Spinal cord (tissue), 10 donors: ENCODE measurements around the gene FMNL1. TPM values are rescaled to one million over a fixed set of nuclear protein-coding genes. Genes with fewer than 3 reads are reported as not detected.
"Not testable (repeated sequence)": the region's sequence is repeated elsewhere in the genome, so short reads cannot be mapped to it uniquely, and the experiment has no call there.

Experiments
- DNase-seq, 6 donors: peaks; one replicate each; pipeline versions ENCODE4 v3.0.0 to v3.0.0-alpha.2; 2013 to 2015; ENCODE audit warnings: low spot score in 6 of 6, low read depth in 4 of 6
- H3K27ac ChIP-seq: one replicate; pipeline ENCODE4 v1.5.1; 2013; ENCODE audit warnings: low read depth, low read length, control low read depth
- H3K27me3 ChIP-seq: one replicate; pipeline ENCODE4 v1.6.1; 2013; ENCODE audit warnings: low read length; ENCODE audit not compliant: control insufficient read depth, insufficient read depth
- H3K36me3 ChIP-seq: one replicate; pipeline ENCODE4 v1.6.1; 2013; ENCODE audit warnings: low read length; ENCODE audit not compliant: control insufficient read depth, insufficient read depth
- H3K4me1 ChIP-seq: one replicate; pipeline ENCODE4 v1.6.1; 2013; ENCODE audit warnings: low read length; ENCODE audit not compliant: control insufficient read depth, insufficient read depth
- H3K4me3 ChIP-seq: one replicate; pipeline ENCODE4 v1.5.1; 2013; ENCODE audit warnings: low read depth, low read length, control low read depth
- H3K9me3 ChIP-seq: one replicate; pipeline ENCODE4 v1.6.1; 2013; ENCODE audit warnings: low read length; ENCODE audit not compliant: control insufficient read depth, insufficient read depth
- WGBS: methylation state at CpG from one replicate; pipeline ENCODE4 v1.1.5; 2013; ENCODE audit warnings: missing lambda C conversion rate; ENCODE audit not compliant: insufficient coverage; 5-methylcytosine and 5-hydroxymethylcytosine counted together
- polyA plus RNA-seq, 2 donors: library from polyadenylated mRNA; unstranded; fragments of 120-200 nt; gene quantifications; one replicate each; pipeline ENCODE4 v1.2.1, GENCODE V29; 2013; ENCODE audit not compliant: insufficient read length in 2 of 2
- total RNA-seq, 2 donors: library from RNA; depleted of rRNA in 1 of 2; stranded (reverse); fragments of 120-200 nt in 1 of 2; fragments of >200 nt in 1 of 2; gene quantifications; one replicate each; pipeline versions ENCODE4 v1.2.3 to v1.2.4, GENCODE V29; 2013 to 2014
- donor health status: healthy.

The FMNL1 gene
- total and polyA plus RNA-seq, 4 donors = 3.5 to 22.0 (median 19.6) TPM

DNA sequence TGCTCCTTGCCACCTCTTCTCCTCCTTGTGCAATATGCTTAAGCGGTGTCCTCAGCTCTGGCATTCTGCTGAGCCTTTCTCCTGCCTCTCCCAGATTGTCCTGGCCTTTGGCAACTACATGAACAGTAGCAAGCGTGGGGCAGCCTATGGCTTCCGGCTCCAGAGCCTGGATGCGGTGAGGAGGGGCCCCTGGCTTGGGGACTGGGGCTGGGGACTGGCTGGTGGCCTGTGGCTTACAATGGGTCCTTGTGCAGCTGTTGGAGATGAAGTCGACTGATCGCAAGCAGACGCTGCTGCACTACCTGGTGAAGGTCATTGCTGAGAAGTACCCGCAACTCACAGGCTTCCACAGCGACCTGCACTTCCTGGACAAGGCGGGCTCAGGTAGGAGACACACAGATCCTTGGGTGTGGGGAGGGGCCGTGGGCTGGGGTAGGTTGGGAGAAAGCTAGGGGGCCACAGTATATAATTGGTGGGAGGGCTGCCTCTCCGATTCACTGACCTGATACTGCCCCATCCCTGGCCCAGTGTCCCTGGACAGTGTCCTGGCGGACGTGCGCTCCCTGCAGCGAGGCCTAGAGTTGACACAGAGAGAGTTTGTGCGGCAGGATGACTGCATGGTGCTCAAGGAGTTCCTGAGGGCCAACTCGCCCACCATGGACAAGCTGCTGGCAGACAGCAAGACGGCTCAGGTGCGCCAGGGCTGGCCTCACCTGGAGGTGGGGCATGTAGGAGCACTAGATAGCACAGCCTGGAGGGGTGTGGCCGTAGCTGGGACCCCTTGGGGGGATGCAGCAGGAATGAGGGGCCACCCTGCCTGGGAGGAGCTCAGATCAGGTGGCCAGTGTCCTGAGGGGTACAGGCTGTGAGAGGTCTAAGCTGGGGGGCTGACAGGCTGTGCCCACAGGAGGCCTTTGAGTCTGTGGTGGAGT lies 23.3 kb downstream of the FMNL1 start:
- Histone ChIP-seq H3K9me3 (no peaks in the 10 kb centered on the region), H3K4me3 (no peak overlapping the region), H3K27ac (no peak overlapping the region), H3K27me3 (peaks cover 32% of the 10 kb centered on the region), H3K4me1 (peaks cover 59% of the 10 kb centered on the region), H3K36me3 (peaks cover 46% of the 10 kb centered on the region)
- 82% methylated on average over 20 of the region's 21 CpGs for WGBS
- no peak for DNase-seq

DNA sequence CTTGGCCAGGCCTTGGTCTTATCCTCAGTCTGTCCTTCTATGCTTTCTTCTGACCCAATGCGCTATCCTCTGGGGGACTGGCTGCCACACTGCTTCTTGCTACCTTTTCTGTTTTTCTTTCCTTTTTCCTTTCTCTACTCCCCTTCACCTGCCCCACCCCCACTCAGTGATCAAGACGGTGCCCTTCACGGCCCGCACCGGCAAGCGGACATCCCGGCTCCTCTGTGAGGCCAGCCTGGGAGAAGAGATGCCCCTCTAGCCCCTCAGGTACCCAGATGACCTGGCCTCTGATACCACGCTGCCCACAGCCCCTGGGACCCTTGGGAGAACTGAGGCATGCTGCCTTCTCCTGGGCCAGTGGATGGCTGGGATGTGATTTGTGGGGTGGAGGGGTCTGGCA lies 24.7 kb downstream of the FMNL1 start:
- no peak for DNase-seq
- peaks cover 23% of the 10 kb centered on the region for H3K27me3 ChIP-seq
- H3K4me3 ChIP-seq = no peak overlapping the region
- 57% methylated on average over 8 of the region's 8 CpGs for WGBS
- H3K9me3 ChIP-seq = no peaks in the 10 kb centered on the region
- peaks cover 46% of the 10 kb centered on the region for H3K4me1 ChIP-seq
- peaks cover 43% of the 10 kb centered on the region for H3K36me3 ChIP-seq
- H3K27ac ChIP-seq = no peak overlapping the region

DNA sequence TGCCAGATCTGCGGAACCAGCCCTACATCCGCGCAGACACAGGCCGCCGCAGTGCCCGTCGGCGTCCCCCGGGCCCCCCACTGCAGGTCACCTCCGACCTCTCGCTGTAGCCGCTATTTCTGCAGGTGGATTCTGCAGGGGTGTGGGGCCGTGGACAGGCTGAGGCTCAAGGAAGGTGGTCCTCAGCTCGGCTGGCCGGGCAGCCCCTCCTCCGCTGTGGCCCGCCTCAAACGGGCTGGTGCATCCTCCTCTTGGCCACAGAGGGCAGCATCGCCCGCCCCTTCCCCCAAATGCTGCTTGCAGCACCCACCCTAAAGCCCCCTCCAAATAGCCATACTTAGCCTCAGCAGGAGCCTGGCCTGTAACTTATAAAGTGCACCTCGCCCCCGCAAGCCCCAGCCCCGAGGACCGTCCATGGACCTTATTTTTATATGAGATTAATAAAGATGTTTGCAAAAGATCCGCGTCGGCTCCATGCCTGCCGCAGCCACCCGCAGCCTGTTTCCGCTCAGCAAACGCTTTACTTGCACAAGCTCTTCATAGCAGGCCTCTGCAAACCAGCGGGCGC lies 25.3 kb downstream of the FMNL1 start:
- H3K27ac ChIP-seq = peak overlapping the region; percentile 25
- DNase-seq = peak in 3 of 6 donors; percentile 33 to 83 (median 77)
- no peaks in the 10 kb centered on the region for H3K9me3 ChIP-seq
- H3K27me3 ChIP-seq = peaks cover 19% of the 10 kb centered on the region
- peaks cover 43% of the 10 kb centered on the region for H3K36me3 ChIP-seq
- peaks cover 43% of the 10 kb centered on the region for H3K4me1 ChIP-seq
- WGBS = 7% methylated on average over 29 of the region's 33 CpGs
- H3K4me3 ChIP-seq = peak overlapping the region; percentile 48

DNA sequence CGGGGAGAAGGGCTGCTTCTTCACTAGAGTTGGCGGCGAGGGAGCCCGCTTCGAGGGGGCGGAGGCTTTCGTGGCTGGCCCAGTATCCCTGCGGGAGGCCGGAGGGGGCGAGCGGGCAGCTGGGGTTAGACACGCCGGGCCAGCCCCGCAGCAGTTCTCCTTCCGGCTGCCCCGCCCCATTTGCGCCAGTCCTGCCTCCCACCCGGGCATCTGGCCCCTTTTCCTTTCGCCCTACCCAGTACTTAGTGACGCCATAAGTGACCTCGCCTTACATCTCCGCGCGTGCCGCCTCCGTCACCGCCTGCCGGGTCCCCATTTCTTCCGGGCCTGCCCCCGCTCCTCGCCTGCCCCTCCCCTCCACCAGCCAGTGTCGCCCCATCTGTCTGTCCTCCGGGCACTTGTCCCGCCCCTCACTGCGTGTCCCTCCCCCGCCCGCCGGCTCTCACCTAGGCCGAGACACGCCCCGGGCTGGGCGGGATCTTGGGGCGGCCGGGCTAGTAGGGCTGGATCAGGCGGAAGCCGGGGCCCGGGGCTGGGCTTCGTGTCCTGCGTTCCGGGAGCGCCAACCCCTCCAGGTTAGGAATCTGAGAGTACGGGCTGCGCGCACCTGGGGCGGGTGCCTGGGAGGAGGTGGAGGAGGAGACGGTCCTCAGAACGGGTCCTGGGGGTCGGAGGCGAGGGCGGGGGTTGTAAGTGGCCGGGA lies 25.9 kb downstream of the FMNL1 start:
- H3K4me3 ChIP-seq = peak overlapping the region; percentile 48
- H3K27ac ChIP-seq = peak overlapping the region; percentile 25
- peak in 3 of 6 donors; percentile 24 to 86 (median 74) for DNase-seq
- WGBS = under 1% methylated on average over 61 of the region's 61 CpGs
- peaks cover 43% of the 10 kb centered on the region for H3K36me3 ChIP-seq
- no peaks in the 10 kb centered on the region for H3K9me3 ChIP-seq
- H3K4me1 ChIP-seq = peaks cover 37% of the 10 kb centered on the region
- peaks cover 19% of the 10 kb centered on the region for H3K27me3 ChIP-seq

- H3K9me3 ChIP-seq = no peaks in the 10 kb centered on the region
- H3K27ac ChIP-seq = no peak overlapping the region
- peaks cover 36% of the 10 kb centered on the region for H3K36me3 ChIP-seq
- H3K4me3 ChIP-seq = peak overlapping the region; percentile 48
- WGBS = 6% methylated on average over 34 of the region's 39 CpGs
- peaks cover 19% of the 10 kb centered on the region for H3K27me3 ChIP-seq
- peak in 2 of 6 donors; percentile 37 to 48 for DNase-seq
- H3K4me1 ChIP-seq = peaks cover 31% of the 10 kb centered on the region
Measured at GRCh38 chr17:45248132-45248957, 26.7 kb downstream of the FMNL1 start.

GRCh38 chr17:45251931-45252330 lies 30.2 kb downstream of the FMNL1 start:
- H3K27ac ChIP-seq = no peak overlapping the region
- DNase-seq = no peak
- H3K36me3 ChIP-seq = peaks cover 3% of the 10 kb centered on the region
- peaks cover 17% of the 10 kb centered on the region for H3K4me1 ChIP-seq
- no peaks in the 10 kb centered on the region for H3K9me3 ChIP-seq
- WGBS = 90% methylated on average over 2 of the region's 7 CpGs
- no peak overlapping the region for H3K4me3 ChIP-seq
- peaks cover 18% of the 10 kb centered on the region for H3K27me3 ChIP-seq

- not testable (repeated sequence) for H3K4me1 ChIP-seq, H3K36me3 ChIP-seq, H3K27ac ChIP-seq, DNase-seq, H3K4me3 ChIP-seq, H3K9me3 ChIP-seq
- peaks cover 12% of the 10 kb centered on the region for H3K27me3 ChIP-seq
- 96% methylated on average over 3 of the region's 7 CpGs for WGBS
Measured at GRCh38 chr17:45253237-45253636, 31.6 kb downstream of the FMNL1 start.

GRCh38 chr17:45253879-45254278 lies 32.2 kb downstream of the FMNL1 start:
- DNase-seq = no peak
- peaks cover 5% of the 10 kb centered on the region for H3K27me3 ChIP-seq

DNA sequence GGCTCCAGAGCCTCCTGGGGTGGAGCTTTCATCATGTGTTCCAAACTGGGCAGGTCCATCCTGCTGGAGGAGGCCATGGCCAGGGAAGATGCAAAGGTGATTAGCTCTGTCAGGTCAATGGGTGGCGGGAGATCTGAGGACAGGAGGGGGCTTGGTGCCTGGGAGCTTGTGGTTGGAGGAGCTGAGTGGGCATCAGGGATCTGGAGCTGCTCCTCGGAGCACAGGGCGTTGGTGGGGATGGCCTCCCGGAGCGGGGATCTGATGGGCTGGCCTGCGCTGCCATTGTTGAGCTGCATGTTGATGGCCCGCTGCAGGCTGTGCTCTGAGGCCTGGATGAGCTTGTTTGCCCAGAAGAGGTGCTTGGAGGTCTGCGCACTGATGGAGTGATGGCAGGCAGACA lies 33.7 kb downstream of the FMNL1 start:
- WGBS = 95% methylated on average over 8 of the region's 8 CpGs
- Histone ChIP-seq H3K27me3 (peaks cover 4% of the 10 kb centered on the region), H3K9me3 (no peaks in the 10 kb centered on the region), H3K4me3 (no peak overlapping the region), H3K4me1 (no peaks in the 10 kb centered on the region), H3K27ac (no peak overlapping the region), H3K36me3 (peaks cover 2% of the 10 kb centered on the region)
- DNase-seq = no peak

More at GRCh38 chr17:45253879-45254278, 32.2 kb downstream of the FMNL1 start:
- Histone ChIP-seq H3K4me3 (no peak overlapping the region), H3K27ac (no peak overlapping the region), H3K9me3 (no peaks in the 10 kb centered on the region), H3K4me1 (no peaks in the 10 kb centered on the region), H3K36me3 (peaks cover 3% of the 10 kb centered on the region)
- WGBS = 92% methylated on average over 4 of the region's 4 CpGs
